Measurements from ENCODE around the gene MPHOSPH6.
"Not testable (repeated sequence)": the region's sequence is repeated elsewhere in the genome, so short reads cannot be mapped to it uniquely, and the experiment has no call there.

Gene MPHOSPH6

GRCh38 chr16:82113741-82114140 is 56.3 kb downstream of the MPHOSPH6 start:
- DNase-seq = no peak

- DNase-seq = no peak
Observed at GRCh38 chr16:82111944-82112343, 58.1 kb downstream of the MPHOSPH6 start.

GRCh38 chr16:82109266-82109665 is 60.8 kb downstream of the MPHOSPH6 start:
- not testable (repeated sequence) for DNase-seq

GRCh38 chr16:82108774-82109173 is 61.2 kb downstream of the MPHOSPH6 start:
- no peak for DNase-seq

GRCh38 chr16:82108100-82108499 is 61.9 kb downstream of the MPHOSPH6 start:
- no peak for DNase-seq

GRCh38 chr16:82105107-82105506 is 64.9 kb downstream of the MPHOSPH6 start:
- no peak for DNase-seq
